Midbrain (tissue), 1 donor: Measurements from ENCODE around the gene PARP14.
"Not testable (repeated sequence)": the region's sequence is repeated elsewhere in the genome, so short reads cannot be mapped to it uniquely, and the experiment has no call there.

Experiments used
- DNase-seq: peaks from one replicate; lab custom pipeline; 2025; lab: John Stamatoyannopoulos, UW

The PARP14 gene, protein sequence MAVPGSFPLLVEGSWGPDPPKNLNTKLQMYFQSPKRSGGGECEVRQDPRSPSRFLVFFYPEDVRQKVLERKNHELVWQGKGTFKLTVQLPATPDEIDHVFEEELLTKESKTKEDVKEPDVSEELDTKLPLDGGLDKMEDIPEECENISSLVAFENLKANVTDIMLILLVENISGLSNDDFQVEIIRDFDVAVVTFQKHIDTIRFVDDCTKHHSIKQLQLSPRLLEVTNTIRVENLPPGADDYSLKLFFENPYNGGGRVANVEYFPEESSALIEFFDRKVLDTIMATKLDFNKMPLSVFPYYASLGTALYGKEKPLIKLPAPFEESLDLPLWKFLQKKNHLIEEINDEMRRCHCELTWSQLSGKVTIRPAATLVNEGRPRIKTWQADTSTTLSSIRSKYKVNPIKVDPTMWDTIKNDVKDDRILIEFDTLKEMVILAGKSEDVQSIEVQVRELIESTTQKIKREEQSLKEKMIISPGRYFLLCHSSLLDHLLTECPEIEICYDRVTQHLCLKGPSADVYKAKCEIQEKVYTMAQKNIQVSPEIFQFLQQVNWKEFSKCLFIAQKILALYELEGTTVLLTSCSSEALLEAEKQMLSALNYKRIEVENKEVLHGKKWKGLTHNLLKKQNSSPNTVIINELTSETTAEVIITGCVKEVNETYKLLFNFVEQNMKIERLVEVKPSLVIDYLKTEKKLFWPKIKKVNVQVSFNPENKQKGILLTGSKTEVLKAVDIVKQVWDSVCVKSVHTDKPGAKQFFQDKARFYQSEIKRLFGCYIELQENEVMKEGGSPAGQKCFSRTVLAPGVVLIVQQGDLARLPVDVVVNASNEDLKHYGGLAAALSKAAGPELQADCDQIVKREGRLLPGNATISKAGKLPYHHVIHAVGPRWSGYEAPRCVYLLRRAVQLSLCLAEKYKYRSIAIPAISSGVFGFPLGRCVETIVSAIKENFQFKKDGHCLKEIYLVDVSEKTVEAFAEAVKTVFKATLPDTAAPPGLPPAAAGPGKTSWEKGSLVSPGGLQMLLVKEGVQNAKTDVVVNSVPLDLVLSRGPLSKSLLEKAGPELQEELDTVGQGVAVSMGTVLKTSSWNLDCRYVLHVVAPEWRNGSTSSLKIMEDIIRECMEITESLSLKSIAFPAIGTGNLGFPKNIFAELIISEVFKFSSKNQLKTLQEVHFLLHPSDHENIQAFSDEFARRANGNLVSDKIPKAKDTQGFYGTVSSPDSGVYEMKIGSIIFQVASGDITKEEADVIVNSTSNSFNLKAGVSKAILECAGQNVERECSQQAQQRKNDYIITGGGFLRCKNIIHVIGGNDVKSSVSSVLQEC (N-terminal part only)

DNA sequence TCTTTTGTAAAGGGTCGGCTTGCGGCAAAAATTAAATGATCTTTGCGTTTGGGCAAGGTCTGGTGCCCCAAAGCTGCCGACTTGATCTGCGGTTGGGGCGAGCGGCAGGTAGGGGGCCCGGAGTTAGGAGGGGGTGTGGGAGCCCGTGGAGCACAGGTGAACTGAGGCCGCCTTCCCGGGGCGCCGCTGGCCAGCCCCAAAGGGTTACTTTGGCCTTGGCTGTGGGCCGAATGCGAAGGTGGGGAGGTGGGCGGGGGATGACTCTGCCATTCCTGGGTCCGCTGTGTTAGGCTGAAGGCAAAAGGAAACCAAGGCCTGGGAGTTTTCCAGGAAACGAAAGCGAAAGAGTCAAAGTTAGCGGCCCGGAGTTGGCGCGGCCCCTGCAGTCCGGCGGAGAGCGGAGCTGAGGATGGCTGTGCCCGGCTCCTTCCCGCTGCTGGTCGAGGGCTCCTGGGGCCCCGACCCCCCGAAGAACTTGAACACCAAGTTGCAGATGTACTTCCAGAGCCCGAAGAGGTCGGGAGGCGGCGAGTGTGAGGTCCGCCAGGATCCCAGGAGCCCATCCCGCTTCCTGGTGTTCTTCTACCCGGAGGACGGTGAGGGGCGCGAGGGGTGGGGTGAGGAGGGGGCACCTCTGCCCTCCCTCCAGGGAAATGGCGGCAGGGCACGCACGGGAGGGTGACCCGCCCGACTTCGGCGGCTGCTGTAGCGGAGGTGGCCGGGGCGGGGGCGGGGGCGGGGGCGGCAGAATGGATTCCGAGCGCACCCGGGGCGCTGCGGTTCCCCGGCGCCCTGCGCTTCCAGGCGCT is at the start of gene PARP14:
Gene PARP14 (plus strand): TSS at position 365 of the 809 bp plus-strand sequence. CDS start 45 bp downstream, at position 410.
- DNase-seq, result peak; percentile 63

DNA sequence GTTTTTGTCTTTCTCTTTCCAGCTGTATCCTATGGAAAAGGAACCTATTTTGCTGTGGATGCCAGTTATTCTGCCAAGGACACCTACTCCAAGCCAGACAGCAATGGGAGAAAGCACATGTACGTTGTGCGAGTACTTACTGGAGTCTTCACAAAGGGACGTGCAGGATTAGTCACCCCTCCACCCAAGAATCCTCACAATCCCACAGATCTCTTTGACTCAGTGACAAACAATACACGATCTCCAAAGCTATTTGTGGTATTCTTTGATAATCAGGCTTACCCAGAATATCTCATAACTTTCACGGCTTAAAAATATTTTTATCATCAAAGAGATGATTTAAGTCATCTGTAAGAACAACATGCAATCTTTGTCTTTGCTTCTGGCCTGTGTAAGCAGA is 44.9 kb upstream of the PARP14 start:
- DNase-seq, result no peak

DNA sequence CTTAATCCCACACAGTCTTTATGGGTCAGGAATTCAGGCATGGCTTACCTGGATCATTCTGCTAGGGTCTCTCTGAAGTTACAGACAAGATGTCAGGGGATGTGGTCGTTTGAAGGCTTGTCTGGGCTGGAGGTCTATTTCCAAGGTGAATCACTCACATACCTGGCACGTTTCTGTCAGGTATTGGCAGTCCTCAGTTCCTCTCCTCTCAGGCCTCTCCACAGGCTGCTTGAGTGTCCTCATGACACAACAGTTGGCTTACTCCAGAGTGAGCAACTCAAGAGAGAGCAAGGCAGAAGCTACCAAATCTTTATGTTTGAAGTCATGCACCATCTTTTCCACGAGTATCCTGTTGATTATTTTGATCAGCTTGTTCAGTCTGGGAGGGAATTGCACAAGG is 43.9 kb upstream of the PARP14 start:
- no peak for DNase-seq

DNA sequence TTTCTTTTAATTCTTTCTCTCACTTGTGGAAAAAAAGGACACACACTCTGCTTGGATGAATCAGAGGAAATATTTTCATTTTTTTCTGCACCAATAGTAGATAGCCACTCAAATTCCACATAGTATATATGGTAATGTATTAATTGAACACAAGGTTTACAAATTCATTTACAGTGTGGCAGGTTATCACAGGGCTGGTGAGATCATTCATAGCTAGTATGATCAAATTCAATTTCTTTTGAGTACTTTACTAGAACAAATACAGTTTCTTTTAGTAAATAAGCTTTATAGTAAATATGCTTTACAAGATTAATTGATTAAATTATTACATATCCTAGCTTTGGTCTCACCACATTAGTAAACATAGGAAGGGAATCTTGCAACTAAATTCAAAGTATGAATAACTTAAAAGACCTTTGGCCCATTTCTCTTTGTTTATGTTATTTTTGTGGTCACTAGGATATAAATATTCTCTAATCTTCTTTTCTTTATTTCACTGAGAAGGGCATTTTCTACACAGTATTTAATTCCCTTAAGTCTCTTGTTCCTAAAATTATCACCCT is 40.1 kb upstream of the PARP14 start:
- DNase-seq, result no peak

DNA sequence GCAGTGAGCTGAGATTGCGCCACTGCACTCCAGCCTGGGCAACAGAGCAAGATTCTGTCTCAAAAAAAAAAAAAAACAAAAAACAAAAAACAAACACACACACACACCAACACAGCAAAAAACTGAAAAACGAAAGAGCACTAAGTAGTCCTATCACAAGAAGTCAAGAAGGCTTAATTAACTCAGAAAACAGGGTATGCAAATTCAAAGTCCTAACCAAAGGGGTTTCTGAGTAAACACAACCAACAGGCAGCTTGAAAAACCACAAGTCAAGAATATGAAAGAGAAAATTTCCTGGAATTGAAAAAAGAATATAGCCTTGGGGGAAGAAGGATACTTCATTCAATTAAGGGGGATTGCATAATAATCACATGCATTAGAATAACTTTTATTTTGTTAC is 37.7 kb upstream of the PARP14 start:
- DNase-seq, result no peak

DNA sequence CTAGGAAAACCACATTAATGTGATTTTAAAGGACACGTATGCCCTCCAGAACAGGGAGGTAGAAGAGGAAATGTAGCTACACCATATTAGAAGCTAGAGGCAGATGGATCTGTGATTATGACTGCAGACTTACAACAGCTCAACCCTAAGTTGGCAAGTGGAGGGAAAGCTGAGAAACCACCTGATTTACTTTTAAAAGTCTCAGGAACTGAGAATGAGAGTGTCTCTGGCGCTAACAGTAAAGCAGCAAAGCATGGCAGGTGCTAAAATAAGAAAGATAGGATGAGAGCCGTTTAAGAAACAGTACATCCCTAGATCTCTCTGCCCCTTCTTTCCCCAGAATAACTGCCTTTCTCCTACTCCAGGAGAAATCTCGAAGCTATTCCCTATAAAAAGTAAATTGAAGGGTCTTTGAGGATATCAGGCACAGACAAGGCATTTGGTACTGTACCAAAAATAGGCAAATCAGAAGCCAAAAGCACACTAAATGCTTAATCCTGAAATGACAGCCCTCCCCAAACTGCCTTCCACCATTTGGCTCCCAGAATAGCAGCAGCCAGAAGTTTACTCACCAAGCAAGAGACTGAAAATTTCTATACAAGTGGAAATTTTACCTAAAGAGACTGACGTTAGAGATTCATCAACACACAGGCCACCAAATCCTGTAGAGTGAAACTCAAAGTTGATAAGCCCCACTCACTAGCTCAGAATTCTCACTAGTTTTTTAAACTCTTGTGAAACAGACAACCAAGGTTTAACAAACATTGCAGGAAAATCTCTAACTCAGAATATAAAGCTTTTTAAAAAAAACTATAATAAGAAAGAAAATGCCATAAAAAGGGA is 34.3 kb upstream of the PARP14 start:
- no peak for DNase-seq

DNA sequence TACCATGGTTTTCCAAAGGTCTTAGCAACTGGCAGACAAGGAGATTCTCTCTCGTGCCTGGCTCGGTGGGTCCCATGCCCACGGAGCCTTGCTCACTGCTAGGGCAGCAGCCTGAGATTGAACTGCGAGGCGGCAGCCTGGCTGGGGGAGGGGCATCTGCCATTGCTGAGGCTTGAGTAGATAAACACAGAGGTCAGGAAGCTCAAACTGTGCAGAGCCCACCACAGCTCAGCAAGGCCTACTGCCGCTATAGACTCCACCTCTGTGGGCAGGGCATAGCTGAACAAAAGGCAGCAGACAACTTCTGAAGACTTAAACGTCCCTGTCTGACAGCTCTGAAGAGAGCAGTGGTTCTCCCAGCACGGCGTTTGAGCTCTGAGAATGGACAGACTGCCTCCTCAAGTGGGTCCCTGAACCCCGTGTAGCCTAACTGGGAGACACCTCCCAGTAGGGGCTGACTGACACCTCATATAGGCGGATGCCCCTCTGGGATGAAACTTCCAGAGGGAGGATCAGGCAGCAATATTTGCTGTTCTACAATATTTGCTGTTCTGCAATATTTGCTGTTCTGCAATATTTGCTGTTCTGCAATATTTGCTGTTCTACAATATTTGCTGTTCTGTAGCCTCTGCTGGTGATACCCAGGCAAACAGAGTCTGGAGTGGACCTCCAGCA is 29.3 kb upstream of the PARP14 start:
- DNase-seq, result not testable (repeated sequence)

DNA sequence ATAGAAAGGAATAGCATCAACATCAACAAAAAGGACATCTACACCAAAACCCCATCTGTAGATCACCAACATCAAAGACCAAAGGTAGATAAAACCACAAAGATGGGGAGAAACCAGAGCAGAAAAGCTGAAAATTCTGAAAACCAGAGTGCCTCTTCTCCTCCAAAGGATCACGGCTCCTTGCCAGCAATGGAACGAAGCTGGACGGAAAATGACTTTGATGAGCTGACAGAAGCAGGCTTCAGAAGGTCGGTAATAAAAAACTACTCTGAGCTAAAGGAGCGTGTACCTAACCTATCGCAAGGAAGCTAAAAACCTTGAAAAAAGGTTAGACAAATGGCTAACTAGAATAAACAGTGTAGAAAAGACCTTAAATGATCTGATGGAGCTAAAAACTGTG is 28.7 kb upstream of the PARP14 start:
- not testable (repeated sequence) for DNase-seq

DNA sequence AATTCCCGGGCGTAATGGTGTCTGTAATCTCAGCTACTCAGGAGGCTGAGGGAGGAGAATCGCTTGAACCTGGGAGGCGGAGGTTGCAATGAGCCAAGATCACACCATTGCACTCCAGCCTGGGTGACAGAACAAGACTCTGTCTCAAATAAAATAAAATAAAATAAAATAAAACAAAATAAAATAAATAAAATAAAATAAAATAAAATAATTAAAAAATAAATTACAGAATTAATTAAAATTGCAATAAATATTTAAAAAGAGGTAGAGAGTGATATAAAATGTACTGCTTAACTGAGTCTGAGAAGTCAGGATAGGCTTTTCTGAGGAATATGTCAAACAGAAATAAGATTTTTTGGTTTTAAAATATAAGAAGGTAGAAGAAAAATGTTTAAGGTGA is 22.3 kb upstream of the PARP14 start:
- not testable (repeated sequence) for DNase-seq

DNA sequence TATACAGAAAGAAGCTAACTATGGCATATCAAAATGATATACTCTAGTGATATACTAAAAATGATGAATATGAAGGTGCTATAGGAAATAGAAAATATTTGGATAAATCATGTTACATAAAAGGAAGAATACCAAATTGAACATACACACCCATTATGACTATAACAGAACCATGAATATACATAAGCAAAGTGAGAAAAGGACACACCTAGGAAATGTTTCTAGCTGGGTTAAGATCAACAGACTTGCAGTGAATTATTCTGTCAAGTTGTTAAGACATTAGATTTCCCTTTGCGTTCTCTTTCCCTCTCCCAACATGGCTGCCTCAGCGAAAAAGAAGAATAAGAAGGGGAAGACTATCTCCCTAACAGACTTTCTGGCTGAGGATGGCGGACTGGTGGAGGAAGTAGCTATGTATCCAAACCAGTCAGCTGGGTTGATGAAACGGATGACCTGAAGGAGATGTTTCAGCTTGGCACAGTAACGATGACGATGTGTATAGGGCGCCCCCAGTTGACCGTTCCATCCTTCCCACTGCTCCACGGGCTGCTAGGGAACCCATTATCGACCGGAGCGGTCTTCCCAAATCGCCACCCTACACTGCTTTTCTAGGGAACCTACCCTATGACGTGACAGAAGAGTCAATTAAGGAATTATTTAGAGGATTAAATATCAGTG is 20.2 kb upstream of the PARP14 start:
- DNase-seq, result no peak

DNA sequence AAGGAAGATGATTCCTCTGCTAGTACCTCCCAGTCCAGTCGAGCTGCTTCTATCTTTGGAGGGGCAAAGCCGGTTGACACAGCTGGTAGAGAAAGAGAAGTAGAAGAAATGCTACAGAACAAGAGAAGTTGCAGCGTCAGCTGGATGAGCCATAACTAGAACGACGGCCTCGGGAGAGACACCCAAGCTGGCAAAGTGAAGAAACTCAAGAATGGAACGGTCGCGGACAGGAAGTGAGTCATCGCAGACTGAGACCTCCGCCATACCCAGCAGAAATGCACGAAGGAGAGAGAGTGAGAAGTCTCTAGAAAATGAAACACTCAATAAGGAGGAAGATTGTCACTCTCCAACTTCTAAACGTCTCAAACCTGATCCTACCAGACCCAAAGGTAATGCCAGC is 19.0 kb upstream of the PARP14 start:
- no peak for DNase-seq

DNA sequence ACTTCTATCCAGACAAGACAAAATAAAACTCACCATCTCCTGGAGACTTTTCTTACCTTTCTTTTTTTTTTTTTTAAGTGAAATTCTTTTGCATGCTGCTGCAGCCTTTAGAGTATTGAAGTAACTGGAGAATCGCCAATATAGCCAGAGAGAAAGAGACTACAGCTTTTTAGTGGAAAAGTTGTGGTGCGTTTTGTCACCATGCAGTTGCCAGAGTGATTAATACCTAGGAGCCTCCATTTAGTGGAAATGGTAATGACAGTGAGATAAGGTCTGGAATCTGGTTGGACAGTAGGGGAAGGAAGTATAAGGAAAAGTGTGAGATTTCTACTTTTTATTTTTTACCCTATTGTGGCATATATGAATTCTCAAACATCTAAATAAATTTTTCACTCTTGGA is 18.1 kb upstream of the PARP14 start:
- DNase-seq, result no peak

DNA sequence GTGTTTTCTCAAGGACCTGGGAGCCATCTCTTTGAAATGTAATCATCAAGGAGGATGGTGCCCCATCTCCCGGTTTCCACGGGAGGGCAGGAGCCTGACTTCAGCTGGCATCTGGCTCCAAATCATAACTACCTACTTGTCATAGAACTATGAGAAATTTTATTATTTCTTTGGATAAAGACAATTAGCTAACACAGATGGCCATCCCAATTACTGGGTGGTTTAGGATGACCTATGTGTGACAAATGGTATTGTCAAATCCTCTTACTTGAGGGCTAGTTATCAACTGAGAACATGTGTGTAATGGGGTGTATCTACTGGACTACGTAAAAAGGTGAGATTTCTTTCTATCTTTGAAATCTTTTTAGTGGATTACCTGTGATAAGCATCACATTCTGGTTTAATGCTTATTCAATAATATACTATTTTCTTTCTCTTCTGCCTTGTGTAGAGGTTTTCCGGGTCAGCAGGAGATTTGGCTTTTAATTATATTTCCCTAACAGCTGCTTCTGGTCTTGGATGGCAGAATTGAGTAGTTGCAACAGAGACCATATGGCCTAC is 15.3 kb upstream of the PARP14 start:
- DNase-seq, result no peak

DNA sequence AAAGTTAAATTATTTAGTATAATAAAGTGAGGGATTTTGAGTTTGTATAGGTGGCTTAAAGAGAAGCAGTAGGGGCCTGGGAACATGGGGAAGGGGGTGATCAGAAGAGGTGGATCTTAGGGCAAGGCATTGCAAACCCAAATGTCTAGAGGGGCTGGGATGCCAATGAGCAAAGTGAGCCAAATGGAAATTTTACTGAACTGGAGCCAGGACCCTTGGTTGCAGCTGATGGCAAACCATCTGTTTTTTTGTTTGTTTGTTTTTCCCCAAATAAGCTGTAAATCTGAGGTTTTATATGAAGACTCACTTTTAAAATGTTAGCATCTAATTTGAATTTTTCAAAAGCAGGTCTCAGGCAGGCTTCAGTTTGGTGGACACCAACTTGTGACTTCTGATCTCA is 14.8 kb upstream of the PARP14 start:
- DNase-seq, result no peak

DNA sequence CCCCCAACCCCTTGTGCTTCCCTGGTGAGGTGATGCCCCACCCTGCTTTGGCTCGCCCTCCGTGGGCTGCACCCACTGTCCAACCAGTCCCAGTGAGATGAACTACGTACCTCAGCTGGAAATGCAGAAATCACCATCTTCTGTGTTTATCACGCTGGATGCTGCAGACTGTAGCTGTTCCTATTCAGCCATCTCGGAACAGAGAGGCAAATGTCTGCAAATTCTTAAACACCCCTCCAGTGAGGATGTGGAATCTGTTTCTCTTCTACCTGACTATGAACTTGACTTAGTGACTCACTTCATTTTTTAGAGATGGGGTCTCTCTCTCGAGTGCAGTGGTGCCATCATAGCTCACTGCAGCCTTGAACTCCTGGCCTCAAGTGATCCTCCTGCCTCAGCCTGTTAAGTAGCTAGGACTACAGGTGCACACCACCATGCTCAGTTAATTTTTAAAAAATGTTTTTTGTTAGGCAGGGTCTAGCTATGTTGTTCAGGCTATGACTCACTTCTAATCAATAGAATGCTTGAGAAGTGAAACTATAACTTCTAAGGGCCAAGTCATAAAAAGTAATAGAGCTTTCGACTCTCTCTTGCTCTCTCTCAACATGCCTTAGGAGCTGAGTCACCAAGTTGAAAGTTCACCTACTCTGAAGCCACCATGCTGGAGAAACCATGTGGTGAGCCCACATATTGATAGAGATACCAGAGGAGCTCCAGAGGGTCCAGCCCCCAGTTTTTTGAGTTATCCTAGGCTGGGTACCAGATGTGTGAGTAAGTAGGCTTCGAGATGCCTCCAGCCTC is 11.5 kb upstream of the PARP14 start:
- DNase-seq, result no peak

DNA sequence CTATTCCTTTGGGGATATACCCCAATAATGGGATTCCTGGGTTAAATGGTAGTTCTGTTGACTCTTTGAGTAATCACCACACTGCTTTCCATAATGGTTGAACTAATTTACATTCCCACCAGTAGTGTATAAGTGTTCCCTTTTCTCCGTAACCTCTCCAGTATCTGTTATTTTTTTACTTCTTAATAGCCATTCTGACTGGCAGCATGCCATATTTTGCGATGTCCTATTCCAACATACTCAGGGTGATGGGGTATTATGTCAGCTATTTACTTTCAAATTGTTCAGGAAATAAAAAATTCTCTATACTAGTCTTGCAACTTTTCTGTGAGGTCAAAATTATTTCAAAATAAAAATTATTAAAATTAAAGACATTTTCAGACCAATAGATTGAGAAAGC is 9.1 kb upstream of the PARP14 start:
- no peak for DNase-seq

DNA sequence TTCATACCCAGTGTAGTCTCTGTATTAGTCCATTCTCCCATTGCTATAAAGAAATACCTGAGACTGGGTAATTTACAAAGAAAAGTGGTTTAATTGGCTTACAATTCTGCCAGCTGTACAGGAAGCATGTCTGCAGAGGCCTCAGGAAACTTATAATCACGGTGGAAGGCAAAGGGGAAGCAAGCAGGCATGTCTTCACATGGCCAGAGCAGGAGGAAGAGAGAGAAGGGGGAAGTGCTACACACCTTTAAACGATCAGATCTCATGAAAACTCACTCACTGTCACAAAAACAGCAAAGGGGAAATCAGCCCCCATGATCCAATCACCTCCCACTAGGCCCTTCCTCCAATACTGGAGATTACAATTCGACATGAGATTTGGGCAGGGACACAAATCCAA is 6.3 kb upstream of the PARP14 start:
- no peak for DNase-seq

DNA sequence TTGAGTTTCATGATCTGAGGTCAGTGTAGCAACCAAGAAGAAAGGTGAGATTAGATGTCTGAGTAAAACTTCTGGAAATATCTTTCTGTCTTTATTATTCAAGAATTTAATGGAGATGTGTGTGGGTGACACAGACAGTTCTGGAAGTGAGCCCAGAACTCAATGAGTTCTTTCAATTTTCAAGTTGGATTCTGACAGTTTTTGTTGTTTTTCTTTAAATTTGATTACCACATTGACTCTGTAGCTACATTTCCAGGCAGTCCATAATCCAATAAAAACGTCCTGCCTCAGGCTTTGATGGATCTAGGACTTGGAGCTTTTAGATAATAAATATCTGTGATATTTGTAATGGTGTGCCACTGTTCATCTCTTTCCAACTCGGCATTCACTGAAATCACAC is 3.9 kb upstream of the PARP14 start:
- no peak for DNase-seq
